ENCODE measurements around the gene MYH11.
"Not testable (repeated sequence)": the region's sequence is repeated elsewhere in the genome, so short reads cannot be mapped to it uniquely, and the experiment has no call there.

The MYH11 gene

DNA sequence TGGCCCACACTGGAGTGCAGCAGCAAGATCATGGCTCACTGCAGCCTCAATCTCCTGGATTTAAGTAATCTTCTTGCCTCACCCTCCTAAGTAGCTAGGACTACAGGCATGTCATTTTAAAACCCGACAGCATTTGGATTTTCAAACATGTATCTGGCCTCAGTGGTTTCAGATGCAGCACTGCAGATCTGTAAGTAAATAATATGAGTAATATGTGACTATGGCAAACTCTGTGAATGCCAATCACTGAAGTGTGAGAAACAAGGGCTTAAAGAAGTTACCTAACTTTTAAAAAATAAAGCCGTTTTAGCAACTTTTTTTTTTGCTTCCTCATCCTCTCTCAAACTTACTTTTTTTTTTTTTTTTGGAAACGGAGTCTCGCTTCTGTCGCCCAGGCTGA is 19.7 kb upstream of the MYH11 start:
- DNase-seq (ENCODE audit: low spot score) = no peak

DNA sequence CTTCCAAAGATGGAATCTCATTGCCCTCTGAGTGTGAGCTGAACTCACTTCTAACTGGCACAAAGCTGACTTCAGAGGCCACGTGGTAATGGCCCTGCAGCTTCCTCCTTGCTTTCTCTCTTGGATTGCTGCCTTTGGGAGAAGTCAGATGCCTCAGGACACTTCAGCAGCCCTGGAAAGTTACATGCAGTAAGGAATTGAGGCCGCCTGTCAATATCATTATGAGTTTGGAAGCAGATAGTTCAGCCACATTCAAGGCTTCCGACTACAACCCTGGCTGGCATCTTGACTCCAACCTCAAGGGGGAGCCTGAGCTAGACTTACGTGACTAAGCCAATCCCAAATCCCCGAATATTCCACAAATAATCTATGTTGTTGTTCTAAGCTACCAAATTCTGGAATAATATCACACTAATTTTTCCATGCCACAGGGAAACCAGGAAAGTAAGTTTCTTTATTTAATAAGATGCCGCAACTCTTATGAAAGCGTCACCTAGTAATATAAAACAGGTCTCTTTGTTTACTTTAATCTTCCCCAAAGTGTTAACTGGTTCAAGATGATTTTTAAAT is 18.0 kb upstream of the MYH11 start:
- DNase-seq (ENCODE audit: low spot score) = peak; percentile 50

DNA sequence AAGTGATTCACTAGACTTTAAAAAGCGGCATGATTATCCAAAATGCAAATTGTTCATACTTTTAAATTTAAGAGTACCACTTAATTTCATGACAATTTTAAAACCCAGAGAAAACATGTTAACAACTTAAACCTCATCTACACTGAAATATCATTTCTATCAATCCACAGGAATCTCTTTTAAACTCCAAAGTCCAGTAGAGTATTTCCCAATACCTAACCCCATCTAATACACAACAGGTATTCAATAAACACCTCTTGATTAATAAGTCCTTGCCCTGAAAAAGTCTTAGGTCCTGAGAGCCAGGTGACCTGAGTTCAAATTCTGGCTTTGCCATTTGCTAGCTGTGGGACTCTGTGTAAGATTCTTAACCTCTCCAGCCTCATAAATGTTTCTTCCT is 16.9 kb upstream of the MYH11 start:
- no peak for DNase-seq (ENCODE audit: low spot score)

DNA sequence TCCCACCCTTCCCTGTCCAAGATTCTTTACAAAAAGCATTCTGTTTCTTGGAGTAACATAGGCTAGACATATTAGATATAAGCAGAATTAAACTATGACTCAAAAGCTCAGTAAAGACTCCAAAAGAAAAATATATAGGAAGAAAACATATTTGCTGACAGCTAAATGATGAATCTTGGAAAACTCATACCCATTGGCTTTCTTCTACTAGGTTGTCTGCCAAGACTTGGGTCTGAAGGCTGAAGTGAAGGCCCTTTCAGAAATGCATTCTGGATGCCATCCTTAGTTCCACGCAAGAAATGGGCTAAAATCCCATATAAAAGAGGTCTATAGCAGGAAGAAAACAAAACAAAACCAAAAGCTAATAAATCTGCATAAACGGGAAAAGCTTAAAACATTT is 16.5 kb upstream of the MYH11 start:
- DNase-seq (ENCODE audit: low spot score) = no peak

DNA sequence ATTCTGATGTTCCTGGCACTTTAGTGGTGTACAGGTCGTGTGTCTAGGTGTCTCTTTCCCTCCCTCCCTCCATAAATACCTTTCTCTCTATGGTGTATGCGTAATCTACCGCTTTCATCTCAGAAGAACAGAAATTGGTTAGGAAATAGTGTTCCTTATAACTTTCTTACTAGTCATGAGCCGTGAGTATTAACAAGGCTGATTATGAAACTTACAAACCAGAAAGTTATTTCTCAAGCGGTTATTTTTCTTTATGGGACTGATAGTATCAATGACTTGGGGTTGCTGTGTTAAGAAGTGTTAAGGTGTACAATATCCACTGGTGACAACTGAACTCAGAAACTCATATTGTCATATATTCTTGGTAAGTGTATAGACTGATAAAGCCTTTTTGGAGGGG is 13.2 kb upstream of the MYH11 start:
- DNase-seq (ENCODE audit: low spot score) = no peak

DNA sequence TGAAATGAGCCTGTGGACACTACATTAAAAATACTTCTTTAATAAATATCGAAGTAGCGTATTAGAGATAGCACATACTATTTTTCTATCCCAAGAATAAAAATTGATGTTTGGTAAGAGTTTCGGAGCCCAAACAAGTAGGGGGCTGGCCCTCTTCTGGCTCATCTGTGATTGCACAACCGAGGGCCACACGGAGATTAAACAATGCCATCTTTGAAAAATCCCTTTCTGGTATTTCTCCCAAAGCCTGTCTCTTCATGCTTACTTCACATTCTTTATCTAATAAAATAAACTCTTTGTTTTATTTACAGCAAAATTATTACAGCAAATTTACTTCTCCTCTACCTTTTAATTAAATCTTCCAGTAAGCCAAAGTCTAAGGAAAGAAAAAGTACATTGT is 9.6 kb upstream of the MYH11 start:
- no peak for DNase-seq (ENCODE audit: low spot score)

DNA sequence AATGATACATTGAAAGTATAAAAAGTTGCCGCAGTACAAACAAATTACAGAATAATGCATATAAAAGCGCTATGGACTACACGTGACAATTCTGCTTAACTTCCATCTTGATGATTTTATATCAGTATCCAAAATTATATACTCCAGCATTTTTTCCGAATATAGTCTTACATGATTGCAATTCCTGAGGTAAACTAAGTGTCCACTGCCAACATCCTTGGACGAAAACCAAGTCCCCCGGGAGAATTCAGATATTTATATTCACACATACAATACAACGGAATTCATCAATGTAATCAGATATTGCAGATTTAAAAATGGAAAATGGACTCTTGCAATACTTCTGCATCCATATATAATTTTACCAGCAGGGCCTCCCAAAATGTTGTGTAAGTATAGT is 8.9 kb upstream of the MYH11 start:
- no peak for DNase-seq (ENCODE audit: low spot score)

DNA sequence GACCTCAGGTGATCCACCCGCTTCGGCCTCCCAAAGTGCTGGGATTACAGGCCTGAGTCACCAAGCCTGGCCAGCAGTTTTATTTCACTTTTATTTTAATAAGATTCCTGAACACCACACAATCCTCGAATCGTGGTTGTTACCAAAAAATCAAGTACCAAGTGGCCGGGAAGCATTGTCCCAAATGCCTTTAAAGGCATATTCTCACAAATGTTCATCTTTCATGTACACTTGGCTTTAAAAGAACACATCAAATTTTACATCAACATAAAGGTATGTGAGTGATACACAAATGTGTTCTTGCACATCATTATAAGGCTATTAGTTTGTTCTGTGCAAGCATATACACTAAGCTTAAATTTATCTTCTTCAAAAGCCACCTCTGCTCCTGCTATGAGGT is 8.1 kb upstream of the MYH11 start:
- no peak for DNase-seq (ENCODE audit: low spot score)

DNA sequence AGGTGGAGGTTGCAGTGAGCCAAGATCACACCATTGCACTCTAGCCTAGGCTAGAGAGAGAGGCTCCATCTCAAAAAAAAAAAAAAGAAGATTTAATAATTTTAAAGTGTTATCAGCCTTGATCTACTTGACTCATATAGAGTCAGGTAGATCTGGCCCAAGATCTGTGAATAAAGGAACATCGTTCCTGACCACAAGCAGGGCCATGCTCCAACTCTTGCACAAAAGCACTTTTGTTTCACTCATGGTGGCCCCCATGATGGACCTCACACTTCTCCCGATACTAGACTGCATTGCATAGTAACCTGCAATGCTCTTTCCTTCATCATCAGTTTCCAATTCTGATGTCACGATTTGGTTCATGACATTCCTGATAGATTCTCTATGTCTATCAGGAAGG is 5.2 kb upstream of the MYH11 start:
- DNase-seq (ENCODE audit: low spot score) = no peak

DNA sequence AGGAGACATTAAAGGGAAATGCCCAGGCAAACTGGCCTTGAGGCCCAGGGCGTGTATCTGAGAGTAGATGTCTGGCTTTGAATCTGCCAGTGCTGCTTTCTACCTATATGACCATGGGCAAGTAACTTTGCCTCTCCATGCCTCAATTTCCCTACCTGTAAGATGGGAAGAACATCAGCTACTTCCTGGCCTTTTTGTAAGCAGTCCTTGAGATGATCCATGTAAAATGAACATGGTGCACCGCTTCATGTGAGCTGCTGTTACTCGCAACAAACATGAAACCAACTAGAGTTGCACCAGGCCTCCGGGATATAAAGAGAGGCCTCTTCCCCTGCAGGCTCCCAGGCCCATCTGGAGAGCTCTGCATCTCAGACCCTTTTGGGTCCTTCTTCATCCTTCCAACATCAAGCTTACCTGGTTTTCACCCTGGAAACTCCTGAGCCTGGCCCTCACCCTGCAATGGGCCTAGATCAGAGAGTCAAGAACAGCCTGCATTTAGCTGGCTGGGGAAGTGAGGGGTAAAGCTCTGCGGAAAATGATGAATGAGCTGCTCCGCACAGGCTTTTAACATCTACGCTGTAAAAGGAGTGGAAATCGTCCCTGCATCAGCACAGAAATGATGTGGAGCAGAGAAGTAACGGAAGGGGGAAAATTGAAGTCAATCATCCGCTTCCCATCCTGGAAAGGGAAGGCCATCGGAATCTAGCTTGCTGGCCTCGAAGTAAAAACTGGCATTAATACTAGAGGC is 2.3 kb upstream of the MYH11 start:
- DNase-seq (ENCODE audit: low spot score) = no peak

DNA sequence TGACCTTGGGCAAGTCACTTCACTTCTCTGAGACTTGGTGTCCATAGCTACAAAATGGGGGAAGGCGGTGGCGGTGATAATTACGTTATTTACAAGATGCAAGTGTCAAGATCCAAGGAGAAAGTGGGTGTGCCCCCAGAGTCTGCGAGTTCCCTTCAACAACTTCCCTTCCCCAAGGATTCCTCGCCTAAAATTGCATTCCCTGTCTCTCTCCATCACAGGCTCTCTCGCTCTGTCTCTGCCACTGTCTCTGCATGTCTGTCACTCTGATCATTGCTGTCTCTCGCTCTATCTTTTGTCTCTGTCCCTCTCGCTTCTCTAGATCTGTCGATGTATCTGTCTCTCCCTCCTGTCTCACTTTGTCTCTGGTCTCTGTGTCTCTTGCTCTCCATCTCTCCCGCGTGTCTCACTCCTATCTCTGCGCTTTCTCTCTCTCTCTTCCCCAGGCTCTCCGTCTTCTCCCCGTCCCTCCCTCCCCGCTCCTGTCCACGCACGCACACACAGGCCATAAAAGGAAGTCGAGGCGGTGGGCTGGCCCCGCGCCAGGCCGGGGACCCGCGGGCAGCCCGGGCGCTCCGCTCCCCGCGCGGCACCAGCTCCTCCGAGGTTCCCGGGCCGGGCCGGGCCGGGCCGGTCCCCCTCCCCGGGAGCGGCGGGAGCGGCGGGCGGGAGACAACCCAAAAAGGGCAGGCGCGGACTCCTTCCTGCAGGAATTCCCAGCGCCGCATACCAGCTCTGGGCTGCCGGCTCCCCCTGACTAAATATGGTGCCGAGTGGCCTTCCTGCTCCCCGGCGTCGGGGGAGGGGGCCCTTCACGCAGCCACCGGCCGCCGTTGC is 1.1 kb upstream of the MYH11 start:
- peak; percentile 69 for DNase-seq (ENCODE audit: low spot score)

DNA sequence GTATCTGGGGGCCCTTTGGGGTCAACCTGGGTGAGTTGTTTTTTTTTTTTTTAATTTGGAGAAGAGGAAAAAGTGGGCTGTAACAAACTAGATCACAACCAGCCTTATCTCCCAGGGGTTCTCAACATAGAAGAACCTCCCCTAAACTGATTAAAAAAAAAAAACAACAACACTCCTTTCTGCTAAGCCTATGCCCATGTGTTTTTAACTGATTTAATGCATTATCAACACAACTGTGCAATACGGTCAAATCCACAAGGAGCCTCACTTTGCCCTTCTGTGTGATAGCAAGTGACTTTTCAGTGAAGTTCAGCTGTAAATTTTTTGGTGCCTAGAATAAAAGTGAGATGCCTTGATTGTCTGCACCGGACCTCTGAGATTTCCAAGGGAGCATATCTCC is 646 bp downstream of the MYH11 start:
- no peak for DNase-seq (ENCODE audit: low spot score)

DNA sequence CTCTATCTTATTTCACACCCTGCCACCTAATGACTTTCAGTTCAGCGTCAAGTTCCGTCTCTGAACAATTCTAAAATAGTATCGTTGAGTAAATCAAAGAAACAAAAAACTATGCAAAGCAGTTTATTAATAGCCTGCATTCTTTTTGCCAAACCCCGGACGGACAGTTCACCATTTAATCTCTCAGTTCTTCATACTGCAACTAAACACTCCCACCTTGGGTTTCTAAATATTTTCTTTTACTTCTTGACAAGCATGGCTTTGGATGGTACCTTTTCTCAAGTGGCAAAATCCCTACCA is 1.2 kb downstream of the MYH11 start:
- DNase-seq (ENCODE audit: low spot score) = no peak

DNA sequence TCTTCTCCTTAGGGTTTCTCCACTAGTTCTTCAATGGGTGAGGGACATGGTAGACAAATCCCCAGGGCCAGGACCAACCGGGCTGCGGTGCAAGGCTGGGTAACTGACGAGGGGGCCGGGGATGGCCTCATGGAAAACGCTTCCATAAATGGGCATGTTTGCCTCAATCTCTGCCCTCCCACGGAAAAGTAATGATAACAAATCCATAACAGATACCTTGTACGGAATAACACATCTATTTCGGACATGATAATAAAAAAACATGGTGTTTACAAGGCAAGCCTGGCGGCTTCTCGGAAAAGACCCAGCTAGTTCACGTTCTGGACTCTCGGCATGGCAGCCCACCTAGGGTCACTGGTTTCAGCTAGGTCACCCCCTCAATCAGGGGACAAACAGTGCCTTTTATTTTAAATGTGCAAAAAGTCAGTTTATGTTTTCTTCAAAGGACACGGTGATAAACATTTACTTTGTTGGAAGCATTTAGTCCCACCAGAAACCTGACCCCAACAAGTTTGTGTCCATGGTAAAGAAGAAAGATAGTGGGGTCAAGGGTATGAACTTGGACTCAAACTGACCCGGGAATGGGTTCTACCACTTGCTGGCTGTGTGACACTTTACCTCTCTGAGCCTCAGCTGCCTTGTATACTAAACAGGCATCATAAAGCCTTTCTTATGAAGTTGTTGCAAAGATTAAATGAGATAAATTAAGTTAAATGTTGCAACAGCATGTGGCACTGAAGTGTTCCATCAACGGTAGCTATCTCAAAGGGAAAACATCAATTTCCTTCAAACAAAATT is 1.7 kb downstream of the MYH11 start:
- DNase-seq (ENCODE audit: low spot score) = no peak

DNA sequence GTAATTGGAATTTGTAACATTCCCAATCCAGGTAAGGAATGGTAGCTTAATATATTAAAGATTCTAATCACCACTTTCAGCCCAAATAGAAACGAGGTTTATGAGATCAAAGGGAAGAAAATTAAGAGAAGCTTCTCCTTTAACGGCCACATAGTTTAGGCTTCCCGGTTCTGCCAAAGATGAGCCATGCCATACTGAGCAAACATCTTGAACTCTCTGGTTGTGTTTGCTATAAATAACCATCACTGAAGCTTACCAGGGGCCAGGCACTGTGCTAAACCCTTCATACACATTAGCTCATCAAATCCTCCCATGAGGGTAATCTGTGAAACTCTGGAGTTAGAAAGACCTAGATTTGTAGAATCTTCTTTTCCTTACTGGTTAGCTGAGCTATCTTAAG is 2.8 kb downstream of the MYH11 start:
- no peak for DNase-seq (ENCODE audit: low spot score)

DNA sequence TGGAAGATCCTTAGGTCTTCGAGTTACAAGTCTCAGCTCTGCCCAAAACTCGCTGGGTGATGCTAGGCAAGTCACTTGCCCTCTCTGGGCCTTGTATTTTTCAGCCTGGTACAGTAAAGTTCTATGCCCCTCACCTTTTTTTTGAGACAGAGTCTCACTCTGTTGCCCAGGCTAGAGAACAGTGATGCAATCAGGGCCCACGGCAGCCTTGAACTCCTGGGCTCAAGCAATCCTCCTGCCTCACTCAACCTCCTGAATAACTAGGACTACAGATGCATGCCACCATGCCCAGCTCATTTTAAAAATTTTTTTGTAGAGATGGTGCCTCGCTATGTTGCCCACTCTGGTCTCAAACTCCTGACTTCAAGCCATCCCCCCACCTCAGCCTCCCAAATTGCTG is 3.8 kb downstream of the MYH11 start:
- DNase-seq (ENCODE audit: low spot score) = no peak

DNA sequence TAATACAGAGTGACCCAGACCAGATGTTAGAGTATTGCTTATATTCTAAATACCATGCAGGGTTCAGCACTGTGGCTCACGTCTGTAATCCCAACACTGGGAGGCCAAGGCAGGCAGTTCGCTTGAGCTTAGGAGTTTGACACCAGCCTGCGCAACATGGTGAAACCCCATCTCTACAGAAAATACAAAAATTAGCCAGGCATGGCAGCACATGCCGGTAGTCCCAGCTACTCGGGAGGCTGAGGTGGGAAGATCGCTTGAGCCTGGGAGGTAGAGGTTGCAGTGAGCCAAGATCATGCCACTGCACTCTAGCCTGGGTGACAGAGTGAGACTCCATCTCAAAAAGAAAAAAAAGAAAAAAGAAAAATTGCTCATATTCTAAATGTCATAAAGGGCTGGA is 6.3 kb downstream of the MYH11 start:
- not testable (repeated sequence) for DNase-seq (ENCODE audit: low spot score)

DNA sequence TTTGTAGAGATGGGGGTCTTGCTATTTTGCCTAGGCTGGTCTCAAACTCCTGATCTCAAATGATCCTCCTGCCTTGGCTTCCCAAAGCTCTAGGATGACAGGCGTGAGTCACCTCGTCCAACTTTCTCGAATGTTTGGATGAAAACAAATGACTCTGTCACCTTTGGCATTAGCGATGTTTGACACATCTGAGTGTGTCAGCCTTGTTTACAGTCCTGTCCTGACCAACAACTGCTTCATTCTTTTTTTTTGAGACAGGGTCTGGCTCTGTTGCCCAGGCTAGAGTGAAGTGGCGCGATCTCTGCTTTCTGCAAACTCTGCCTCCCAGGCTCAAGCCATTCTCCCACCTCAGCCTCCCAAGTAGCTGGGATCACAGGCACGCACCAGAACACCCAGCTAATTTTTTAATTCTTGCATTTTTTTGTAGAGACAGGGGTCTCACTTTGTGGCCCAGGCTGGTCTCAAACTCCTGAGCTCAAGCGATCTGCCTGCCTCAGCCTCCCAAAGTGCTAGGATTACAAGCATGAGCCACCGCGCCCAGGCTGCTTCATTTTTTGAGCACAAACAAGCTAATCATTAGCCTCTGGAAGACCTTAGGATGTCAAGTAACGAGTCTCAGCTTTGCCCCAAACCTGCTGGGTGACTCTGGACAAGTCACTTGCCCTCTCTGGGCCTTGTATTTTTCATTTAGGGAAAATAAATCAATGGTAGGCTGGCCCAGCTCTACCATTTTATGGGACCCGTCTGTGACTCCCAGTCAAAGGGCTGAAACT is 7.4 kb downstream of the MYH11 start:
- DNase-seq (ENCODE audit: low spot score) = no peak

DNA sequence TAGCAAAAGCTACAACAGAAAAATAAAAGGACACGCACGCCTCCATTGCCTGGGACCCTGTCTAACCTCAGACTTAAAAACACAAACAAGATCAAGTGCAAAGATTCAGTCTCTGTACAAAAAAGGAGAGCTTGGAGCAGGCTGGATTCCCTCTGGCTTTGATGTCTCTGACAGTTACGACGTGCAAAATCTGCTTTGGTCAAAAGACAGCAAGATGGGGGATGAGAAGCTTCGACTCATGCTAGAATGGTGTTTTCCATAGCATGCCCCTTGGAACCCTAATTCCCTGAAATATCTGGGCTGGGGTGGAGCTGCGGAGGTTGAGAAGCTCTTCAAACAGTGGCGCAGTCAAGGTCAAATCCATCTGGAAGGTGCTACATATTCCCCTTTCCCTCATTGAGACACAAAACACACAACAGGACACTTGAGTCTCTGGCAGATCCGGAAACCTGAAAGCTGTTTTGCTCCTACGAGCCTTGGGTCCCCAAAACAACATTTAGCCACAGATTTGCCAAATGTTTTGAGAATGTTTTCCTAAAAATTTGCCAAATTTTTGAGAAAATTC is 9.1 kb downstream of the MYH11 start:
- no peak for DNase-seq (ENCODE audit: low spot score)

DNA sequence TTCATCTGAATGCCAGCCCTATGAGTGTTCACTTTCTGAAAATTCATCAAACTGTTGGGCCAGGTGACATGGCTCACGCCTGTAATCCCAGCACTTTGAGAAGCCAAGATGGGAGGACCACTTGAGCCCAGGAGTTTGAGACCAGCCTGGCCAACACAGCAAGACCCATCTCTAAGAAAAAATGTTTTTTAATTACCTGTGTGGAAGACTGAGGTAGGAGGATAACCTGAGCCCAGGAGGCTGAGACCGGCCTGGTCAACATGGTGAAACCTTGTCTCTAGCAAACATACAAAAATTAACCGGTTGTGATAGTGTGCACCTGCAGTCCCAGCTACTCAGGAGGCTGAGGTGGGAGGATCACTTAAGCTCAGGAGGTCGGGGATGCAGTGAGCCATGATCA is 10.3 kb downstream of the MYH11 start:
- no peak for DNase-seq (ENCODE audit: low spot score)

DNA sequence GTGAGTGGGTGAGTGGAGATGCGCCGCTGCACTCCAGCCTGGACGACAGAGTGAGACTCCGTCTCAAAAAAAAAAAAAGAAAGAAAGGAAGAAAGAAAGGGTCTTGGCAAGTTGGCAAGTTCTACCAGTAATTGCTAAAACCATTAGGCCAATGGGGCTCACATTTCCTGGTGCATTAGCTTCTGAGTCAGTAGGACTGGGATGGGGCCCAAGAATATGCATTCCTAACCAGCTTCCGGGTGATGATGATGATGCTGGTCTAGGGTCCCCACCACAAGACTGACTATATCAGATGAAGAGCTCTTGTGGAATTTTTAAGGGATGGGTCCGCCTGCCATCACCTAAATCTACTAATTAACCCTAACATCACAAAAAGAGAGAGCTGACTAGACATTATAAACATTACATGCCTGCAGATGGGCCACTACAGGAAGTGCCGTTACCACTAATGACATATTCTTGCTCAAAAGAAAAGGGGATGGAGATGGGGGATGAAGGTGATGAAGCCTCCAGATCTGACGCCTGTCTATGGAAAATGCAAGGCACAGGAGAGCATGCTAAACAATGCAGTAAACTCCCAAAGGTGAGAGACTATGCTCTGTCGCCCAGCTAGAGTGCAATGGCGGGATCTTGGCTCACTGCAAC is 13.1 kb downstream of the MYH11 start:
- DNase-seq (ENCODE audit: low spot score) = no peak
